ENCODE results near the gene C15orf39. TPM values are rescaled to one million over a fixed set of nuclear protein-coding genes. Genes with fewer than 3 reads are reported as not detected.

Gene C15orf39
- total RNA-seq, 1 donor from 2014 or later = 3.6 TPM

- DNase-seq (ENCODE audit: low read depth in 2 of 2) = no peak
These were observed 4.5 kb upstream of the C15orf39 start for GRCh38 chr15:75197062-75197630.

GRCh38 chr15:75198560-75199356, 2.9 kb upstream of the C15orf39 start:
- DNase-seq (ENCODE audit: low read depth in 2 of 2) = peak; percentile 63 to 70

DNA sequence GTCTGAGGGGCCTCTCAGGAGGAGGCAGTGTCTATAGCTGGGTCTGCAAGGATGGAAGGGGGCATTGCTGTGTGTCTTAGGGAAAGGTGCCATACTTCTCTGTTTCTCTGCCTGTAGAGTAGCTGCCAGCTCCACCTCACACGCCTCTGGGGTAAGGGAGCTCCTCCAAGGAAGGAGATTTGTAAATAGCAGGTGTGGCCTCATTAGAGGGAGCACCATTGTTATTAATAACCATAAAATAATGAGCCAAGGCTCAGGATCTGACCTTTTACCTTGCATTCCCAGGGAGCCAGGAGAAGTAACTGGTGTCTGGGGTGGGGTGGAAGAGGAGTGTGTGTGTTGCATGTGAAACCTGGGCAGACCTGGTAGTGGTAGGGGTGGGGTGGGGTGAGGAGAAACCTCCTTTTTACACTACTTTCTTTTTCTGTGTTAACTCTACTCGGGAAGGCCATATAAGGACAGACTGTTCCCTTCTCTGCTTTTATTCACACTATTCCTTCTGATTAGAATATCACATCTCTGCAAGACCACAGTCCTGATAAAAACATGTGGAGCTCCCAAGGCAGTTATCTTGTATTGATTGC, 2.2 kb upstream of the C15orf39 start:
- no peak for DNase-seq (ENCODE audit: low read depth in 2 of 2)

DNA sequence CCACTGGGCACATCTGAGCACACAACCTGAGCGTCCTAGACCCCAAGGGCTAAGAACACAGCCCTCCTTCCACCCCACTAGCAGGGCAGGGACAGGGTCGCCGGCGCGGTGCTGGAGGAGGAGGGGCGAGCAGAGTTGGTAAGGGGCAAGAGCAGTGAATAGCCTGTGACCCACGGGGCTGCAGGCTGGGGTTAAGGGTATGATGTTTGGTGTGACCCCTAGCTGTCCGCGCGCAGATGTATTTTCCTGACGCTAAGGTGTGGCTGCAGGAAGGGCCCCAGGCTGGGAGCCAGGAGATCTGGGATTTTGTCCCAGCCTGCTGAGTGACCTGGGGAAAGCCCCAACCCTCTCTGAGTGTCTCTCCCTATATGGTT, 1.3 kb upstream of the C15orf39 start:
- DNase-seq (ENCODE audit: low read depth in 2 of 2) = no peak

GRCh38 chr15:75200765-75201615, 692 bp upstream of the C15orf39 start:
- peak; percentile 28 to 54 for DNase-seq (ENCODE audit: low read depth in 2 of 2)

GRCh38 chr15:75202251-75203016, 752 bp downstream of the C15orf39 start:
- peak; percentile 80 to 91 for DNase-seq (ENCODE audit: low read depth in 2 of 2)

DNA sequence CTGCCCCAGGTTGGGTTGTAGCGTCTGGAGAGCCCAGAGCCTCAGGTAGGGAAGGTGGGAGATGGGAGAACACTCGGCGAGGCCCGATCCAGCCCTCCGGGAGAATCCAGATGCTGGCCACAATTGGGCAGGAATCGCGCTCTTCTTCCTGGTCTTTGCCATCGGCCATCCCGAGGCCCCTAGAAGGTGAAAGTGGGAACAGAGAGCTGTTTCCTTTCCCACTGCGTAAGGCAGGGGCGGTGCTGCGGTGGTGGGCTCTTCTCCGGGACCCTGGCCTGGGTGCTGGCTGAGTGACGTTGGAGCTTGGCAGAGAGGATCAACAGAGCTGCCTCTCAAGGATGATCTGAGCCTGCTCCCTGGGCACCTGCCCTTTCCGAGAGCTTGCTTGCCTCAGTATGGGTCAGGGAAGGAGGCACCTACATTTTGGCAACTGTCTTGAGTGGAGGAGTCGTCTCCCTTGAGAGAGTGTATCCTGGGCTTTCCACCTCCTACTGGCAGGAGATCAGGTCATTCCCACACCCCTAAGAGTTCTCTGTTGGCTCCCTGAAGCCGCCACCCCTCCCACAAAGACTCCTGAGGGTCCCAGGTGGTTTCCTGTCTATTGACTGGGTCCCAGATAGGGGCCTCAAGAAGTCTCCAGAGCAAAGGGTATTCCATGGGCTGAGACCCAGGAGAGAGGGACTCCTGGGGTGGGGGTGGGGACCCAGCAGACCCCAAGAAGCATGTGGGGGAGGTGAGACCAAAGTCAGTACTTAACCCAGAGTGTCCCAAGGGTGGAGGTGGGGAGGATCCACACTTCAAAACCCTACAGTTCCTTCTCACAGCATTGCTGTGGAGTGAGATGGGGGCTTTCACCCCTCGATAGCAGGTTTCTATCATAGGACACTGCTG, 1.6 kb downstream of the C15orf39 start:
- DNase-seq (ENCODE audit: low read depth in 2 of 2) = peak; percentile 59 to 62

DNA sequence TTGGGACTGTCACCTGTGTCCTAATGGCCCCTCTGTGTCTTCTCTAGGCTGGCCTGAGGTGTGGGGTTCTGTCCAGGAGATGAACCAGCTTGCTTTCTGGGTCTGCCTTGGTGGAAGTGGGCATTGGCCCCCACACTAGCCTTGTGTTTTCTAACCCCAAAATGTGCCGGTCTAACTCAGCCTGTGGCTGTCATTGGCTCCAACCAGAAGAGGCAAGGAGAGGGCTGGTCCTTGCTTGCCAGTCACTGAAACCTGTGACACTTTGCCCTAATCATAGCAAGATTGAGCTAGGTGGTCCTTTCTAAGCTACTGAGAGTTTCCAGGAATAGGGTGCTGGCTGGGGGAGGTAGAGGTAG, 2.2 kb downstream of the C15orf39 start:
- no peak for DNase-seq (ENCODE audit: low read depth in 2 of 2)

- DNase-seq (ENCODE audit: low read depth in 2 of 2) = peak; percentile 93
These were observed 2.8 kb downstream of the C15orf39 start for GRCh38 chr15:75204340-75205063.

- DNase-seq (ENCODE audit: low read depth in 2 of 2) = no peak
These were observed 3.3 kb downstream of the C15orf39 start for GRCh38 chr15:75205064-75205395.

DNA sequence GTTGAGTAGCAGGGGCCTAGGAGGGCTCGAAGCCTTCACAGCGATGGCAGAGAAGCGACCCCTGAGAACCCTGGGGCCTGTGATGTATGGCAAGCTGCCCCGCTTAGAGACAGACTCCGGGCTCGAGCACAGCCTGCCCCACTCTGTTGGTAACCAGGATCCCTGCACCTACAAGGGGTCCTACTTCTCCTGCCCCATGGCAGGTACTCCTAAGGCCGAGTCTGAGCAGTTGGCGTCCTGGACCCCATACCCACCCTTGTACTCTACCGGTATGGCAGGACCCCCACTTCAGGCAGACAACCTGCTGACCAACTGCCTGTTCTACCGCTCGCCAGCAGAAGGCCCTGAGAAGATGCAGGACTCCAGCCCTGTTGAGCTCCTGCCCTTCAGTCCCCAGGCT, 4.3 kb downstream of the C15orf39 start:
- DNase-seq (ENCODE audit: low read depth in 2 of 2) = no peak

GRCh38 chr15:75206803-75207617, 5.3 kb downstream of the C15orf39 start:
- no peak for DNase-seq (ENCODE audit: low read depth in 2 of 2)

GRCh38 chr15:75207618-75208500, 6.2 kb downstream of the C15orf39 start:
- no peak for DNase-seq (ENCODE audit: low read depth in 2 of 2)

DNA sequence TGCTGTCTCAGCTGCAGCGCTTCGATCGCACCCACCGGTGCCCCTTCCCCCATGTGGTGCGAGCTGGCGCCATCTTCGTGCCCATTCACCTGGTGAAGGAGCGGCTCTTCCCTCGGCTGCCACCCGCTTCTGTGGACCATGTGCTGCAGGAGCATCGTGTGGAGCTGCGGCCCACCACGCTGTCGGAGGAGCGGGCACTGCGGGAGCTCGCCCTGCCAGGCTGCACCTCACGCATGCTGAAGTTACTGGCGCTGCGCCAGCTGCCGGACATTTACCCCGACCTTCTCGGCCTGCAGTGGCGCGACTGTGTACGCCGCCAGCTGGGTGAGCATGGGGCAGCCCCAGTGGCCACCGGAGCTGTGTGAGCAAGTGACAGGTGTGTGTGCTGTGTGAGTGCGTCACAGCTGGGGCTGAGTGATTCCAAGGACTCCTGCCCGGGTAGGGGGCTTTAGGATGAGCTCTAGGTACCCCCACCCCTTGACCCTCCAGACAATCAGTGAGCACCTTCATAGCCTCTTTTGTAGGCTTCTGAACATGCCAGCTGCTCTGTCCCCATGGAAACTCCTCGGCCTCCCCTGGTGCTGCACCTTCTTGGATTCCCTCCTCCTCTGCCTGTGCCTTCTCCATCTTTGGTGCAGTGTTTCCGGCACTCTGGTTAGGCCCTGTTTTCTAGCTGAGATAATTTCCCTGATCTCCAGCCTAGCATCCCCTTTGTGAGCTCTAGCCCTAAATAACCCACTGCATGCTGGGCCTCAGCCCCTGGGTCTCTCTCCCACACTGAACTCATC, 7.0 kb downstream of the C15orf39 start:
- peak in 1 of 2 donors; percentile 38 for DNase-seq (ENCODE audit: low read depth in 2 of 2)

- DNase-seq (ENCODE audit: low read depth in 2 of 2) = no peak
These were observed 7.6 kb downstream of the C15orf39 start for GRCh38 chr15:75209289-75209676.

GRCh38 chr15:75210811-75211230, 9.1 kb downstream of the C15orf39 start:
- DNase-seq (ENCODE audit: low read depth in 2 of 2) = no peak

All from lung microvascular endothelial cell (primary cell).